HUES48 (cell line): ENCODE data around the gene EIF2S2.
"Not testable (repeated sequence)": the region's sequence is repeated elsewhere in the genome, so short reads cannot be mapped to it uniquely, and the experiment has no call there.

Source experiments
- H3K27ac ChIP-seq: one replicate; pipeline ENCODE4 v1.7.0; 2013; ENCODE audit warnings: low read depth, low read length, inconsistent platforms
- H3K27me3 ChIP-seq: 2 replicates; pipeline ENCODE4 v1.6.1; 2013; ENCODE audit warnings: mild to moderate bottlenecking, low read length; ENCODE audit not compliant: control insufficient read depth, insufficient read depth
- H3K36me3 ChIP-seq: 2 replicates; pipeline ENCODE4 v1.6.1; 2013; ENCODE audit warnings: low read length; ENCODE audit not compliant: control insufficient read depth, insufficient read depth
- H3K4me1 ChIP-seq: 2 replicates; pipeline ENCODE4 v1.6.1; 2013; ENCODE audit warnings: mild to moderate bottlenecking, low read length; ENCODE audit not compliant: control insufficient read depth, insufficient read depth
- H3K4me3 ChIP-seq: 2 replicates; pipeline ENCODE4 v1.5.1; 2013; ENCODE audit warnings: mild to moderate bottlenecking, low read depth, low read length
- H3K9ac ChIP-seq: 2 replicates; pipeline ENCODE4 v1.6.1; 2013; ENCODE audit warnings: mild to moderate bottlenecking, low read depth, low read length, moderate library complexity
- H3K9me3 ChIP-seq: 2 replicates; pipeline ENCODE4 v1.6.1; 2013; ENCODE audit warnings: low read length; ENCODE audit not compliant: control insufficient read depth, insufficient read depth

Gene EIF2S2

DNA sequence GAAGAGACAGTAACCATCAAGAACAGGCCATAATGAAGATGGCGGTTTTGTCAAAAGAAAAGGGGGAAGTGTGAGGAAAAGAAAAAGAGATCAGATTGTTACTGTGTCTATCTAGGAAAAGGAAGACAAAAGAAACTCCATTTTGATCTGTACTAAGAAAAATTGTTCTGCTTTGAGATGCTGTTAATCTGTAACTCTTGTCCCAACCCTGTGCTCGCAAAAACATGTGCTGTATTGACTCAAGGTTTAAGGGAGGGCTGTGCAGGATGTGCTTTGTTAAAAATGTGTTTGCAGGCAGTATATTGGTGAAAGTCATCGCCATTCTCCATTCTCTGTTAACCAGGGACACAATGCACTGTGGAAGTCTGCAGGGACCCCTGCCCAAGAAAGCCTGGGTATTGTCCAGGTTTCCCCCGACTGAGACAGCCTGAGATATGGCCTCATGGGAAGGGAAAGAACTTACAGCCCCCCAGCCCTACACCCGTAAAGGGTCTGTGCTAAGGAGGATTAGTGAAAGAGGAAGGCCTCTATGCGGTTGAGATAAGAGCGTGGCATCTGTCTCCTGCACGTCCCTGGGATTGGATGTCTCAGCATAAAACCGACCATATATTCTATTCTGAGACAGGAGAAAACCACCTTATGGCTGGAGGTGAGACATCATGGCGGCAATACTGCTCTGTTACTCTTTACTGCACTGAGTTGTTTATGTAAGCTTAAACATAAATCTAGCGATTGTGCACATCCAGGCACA, 23.7 kb upstream of the EIF2S2 start:
- not testable (repeated sequence) for H3K27me3 ChIP-seq, H3K27ac ChIP-seq, H3K4me1 ChIP-seq, H3K9ac ChIP-seq, H3K4me3 ChIP-seq, H3K36me3 ChIP-seq, H3K9me3 ChIP-seq

DNA sequence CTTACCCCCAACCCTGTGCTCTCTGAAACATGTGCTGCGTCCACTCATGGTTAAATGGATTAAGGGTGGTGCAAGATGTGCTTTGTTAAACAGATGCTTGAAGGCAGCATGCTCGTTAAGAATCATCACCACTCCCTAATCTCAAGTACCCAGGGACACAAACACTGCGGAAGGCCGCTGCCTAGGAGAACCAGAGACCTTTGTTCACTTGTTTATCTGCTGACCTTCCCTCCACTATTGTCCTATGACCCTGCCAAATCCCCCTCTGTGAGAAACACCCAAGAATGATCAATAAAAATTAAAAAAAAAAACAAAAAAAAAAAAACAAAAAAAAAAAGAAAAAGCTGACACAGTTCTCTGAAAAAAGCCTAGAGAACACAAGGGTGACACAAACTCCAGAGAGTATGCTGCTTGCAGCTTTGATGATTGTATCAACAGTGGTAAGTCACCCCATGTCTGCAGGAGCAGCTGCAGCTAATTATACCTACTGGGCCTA, 21.4 kb upstream of the EIF2S2 start:
- not testable (repeated sequence) for H3K9ac ChIP-seq, H3K27ac ChIP-seq, H3K27me3 ChIP-seq, H3K9me3 ChIP-seq, H3K36me3 ChIP-seq, H3K4me1 ChIP-seq, H3K4me3 ChIP-seq

DNA sequence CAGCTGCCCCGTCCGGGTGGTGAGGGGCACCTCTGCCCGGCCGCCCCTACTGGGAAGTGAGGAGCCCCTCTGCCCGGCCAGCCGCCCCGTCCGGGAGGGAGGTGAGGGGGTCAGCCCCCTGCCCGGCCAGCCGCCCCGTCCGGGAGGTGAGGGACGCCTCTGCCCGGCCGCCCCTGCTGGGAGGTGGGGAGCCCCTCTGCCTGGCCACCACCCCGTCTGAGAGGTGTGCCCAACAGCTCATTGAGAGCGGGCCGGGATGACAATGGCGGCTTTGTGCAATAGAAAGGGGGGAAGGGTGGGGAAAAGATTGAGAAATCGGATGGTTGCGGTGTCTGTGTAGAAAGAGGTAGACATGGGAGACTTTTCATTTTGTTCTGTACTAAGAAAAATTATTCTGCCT, 20.9 kb upstream of the EIF2S2 start:
- H3K27me3 ChIP-seq, H3K9me3 ChIP-seq, H3K36me3 ChIP-seq, H3K9ac ChIP-seq, H3K4me1 ChIP-seq, H3K27ac ChIP-seq, H3K4me3 ChIP-seq: not testable (repeated sequence)

DNA sequence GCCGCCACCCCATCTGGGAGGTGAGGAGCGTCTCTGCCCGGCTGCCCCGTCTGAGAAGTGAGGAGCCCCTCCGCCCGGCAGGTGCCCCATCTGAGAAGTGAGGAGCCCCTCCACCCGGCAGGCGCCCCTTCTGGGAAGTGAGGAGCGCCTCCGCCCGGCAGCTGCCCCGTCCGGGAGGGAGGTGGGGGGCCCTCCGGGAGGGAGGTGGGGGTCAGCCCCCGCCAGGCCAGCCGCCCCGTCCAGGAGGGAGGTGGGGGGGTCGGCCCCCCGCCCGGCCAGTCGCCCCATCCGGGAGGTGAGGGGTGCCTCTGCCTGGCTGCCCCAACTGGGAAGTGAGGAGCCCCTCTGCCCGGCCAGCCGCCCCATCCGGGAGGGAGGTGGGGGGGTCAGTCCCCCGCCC, 20.4 kb upstream of the EIF2S2 start:
- H3K9ac ChIP-seq, H3K27me3 ChIP-seq, H3K9me3 ChIP-seq, H3K36me3 ChIP-seq, H3K4me3 ChIP-seq, H3K4me1 ChIP-seq, H3K27ac ChIP-seq: not testable (repeated sequence)

DNA sequence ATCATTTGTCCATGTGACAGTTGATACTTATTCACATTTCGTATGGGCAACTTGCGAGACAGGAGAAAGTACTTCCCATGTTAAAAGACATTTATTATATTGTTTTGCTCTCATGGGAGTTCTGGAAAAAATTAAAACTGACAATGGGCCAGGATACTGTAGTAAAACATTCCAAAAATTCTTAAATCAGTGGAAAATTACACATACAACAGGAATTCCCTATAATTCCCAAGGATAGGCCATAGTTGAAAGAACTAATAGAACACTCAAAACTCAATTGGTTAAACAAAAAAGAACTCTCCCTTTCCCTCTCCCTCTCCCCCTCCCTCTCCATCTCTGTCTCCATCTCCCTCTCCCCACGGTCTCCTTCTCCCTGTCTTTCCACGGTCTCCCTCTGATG, 19.4 kb upstream of the EIF2S2 start:
- Histone ChIP-seq H3K27ac (no peak overlapping the region), H3K27me3 (0 out of 2 replicates have a peak, but pooled peaks cover 2% of the 10 kb centered on the region), H3K4me1 (no peaks in the 10 kb centered on the region), H3K9me3 (no peaks in the 10 kb centered on the region; the same call in 1 of the 2 replicates), H3K36me3 (no peaks in the 10 kb centered on the region), H3K9ac (no peak overlapping the region), H3K4me3 (no peak overlapping the region)

DNA sequence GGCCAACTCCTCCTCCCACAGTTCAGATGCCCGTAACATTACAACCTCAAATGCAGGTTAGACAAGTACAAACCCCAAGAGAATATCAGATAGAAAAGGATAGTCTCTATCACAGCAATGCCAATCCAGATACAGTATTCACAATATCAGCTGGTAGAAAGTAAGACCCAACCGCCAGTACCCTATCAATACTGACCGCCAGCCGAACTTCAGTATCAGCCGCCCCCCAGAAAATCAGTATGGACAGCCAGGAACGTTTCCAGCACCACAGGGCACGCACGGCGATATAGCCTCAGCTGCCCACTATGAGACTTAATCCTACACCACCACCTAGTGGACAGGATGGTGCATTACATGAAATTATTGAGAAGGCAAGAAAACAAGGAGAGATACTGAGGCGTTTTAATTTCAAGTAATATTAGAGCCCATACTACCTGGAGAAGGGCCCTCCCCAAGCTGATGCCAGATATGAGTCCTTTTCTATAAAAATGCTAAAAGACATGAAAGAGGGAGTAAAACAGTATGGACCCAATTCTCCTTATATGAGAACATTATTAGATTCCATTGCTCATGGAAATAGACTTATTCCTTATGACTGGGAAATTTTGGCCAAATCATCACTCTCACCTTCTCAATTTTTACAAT, 17.6 kb upstream of the EIF2S2 start:
- Histone ChIP-seq H3K4me1 (no peaks in the 10 kb centered on the region), H3K4me3 (no peak overlapping the region)

DNA sequence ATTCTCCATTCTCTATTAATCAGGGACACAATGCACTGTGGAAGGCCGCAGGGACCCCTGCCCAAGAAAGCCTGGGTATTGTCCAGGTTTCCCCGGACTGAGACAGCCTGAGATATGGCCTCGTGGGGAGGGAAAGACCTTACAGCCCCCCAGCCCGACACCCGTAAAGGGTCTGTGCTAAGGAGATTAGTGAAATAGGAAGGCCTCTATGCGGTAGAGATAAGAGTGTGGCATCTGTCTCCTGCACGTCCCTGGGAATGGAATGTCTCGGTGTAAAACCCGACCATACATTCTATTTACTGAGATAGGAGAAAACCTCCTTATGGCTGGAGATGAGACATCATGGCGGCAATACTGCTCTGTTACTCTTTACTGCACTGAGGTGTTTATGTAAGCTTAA, 15.7 kb upstream of the EIF2S2 start:
- Histone ChIP-seq H3K27ac (no peak overlapping the region), H3K4me3 (no peak overlapping the region), H3K4me1 (no peaks in the 10 kb centered on the region), H3K9me3 (no peaks in the 10 kb centered on the region; the same call in 1 of the 2 replicates), H3K36me3 (no peaks in the 10 kb centered on the region), H3K9ac (no peak overlapping the region), H3K27me3 (0 out of 2 replicates have a peak, but pooled peaks cover 2% of the 10 kb centered on the region)

More for the DNA sequence above, 17.6 kb upstream of the EIF2S2 start:
- no peaks in the 10 kb centered on the region for H3K36me3 ChIP-seq
- no peak overlapping the region for H3K27ac ChIP-seq
- no peaks in the 10 kb centered on the region; the same call in 1 of the 2 replicates for H3K9me3 ChIP-seq
- H3K9ac ChIP-seq: no peak overlapping the region
- H3K27me3 ChIP-seq: 0 out of 2 replicates have a peak, but pooled peaks cover 2% of the 10 kb centered on the region

DNA sequence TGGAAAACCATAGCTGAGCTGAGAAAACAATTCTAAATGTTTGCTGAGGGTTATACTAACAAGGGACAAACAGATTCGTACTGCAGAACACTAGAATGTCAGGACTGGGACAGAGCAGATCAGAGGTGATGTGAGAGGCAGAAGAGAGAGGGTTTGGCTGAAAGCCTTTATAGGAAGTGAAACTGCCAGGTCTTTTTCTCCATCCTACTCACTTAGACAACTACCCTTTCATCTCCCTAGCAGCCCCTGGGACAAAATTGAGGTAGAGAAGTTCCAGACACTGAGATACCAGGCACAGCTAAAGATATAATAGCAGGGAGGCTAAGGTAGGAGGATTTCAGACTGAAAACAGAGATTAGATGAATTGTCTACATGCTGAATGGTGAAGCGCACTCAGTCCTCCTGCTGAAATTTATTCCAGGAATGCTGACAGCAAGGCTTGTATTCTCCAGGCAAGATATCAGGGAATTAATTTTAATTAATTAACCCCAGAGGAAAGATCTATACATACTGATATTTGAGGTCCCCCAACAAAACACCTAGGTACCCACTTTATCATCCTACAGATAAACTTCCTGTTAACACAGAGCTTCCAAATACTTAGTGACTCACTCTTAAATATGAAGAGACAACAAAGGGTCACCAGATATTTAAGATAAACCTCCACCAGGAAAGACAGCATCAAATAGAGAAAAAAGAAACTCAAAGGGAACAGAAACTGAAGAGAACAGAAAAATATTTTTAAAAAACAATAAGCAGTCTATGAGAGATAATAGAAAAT, 12.6 kb upstream of the EIF2S2 start:
- Histone ChIP-seq H3K4me3 (no peak overlapping the region), H3K27ac (no peak overlapping the region), H3K9me3 (no peaks in the 10 kb centered on the region), H3K9ac (no peak overlapping the region), H3K4me1 (no peaks in the 10 kb centered on the region), H3K36me3 (no peaks in the 10 kb centered on the region), H3K27me3 (0 out of 2 replicates have a peak, but pooled peaks cover 2% of the 10 kb centered on the region)

DNA sequence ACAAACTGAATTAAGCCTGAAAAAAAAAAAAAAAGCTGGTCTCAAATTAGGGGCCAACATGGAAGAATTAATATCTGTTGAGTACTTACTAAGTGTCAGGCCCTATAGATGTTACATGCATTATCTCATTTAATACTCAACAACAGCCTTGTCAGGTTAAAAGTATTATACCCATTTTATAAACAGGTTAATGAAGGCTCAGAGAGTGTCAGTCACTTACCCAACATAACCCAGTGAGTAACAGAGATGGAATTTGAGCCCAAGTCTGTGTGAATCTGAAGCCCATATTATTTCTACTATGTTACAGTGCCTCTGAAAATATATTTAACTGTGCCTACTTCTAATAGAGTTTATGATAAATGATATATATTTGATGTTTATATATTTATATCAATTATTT, 11.3 kb upstream of the EIF2S2 start:
- Histone ChIP-seq H3K4me3 (no peak overlapping the region), H3K36me3 (no peaks in the 10 kb centered on the region), H3K4me1 (no peaks in the 10 kb centered on the region), H3K9me3 (no peaks in the 10 kb centered on the region), H3K27ac (no peak overlapping the region), H3K9ac (no peak overlapping the region), H3K27me3 (no peaks in the 10 kb centered on the region)

DNA sequence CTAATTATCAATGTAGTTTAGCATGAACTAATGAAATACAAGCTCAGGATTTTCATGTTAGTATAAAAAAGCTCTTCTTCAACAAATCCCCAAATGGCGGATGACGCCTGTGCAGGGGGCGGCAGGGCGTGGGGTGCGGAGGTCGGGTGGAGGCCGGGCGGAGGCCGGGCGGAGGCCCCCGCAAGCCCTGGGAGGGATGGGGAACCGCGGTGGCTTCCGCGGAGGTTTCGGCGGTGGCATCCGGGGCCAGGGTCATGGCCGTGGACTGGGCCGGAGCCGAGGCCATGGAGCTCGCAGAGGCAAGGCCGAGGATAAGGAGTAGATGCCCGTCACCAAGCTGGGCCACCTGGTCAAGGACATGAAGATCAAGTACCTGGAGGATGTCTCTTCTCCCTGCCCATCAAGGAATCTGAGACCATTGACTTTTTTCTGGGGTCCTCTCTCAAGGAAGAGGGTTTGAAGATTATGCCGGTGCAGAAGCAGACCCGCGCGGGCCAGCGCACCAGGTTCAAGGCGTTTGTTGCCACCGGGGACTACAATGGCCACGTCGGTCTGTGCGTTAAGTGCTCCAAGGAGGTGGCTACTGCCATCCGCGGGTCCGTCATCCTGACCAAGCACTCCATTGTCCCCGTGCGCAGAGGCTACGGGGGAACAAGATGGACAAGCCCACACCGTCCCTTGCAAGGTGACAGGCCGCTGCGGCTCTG, 10.4 kb upstream of the EIF2S2 start:
- no peak overlapping the region for H3K4me3 ChIP-seq
- no peak overlapping the region for H3K27ac ChIP-seq
- no peaks in the 10 kb centered on the region for H3K36me3 ChIP-seq
- H3K9ac ChIP-seq: no peak overlapping the region
- no peaks in the 10 kb centered on the region for H3K4me1 ChIP-seq
- H3K9me3 ChIP-seq: no peaks in the 10 kb centered on the region
- no peaks in the 10 kb centered on the region for H3K27me3 ChIP-seq
